ENCODE data around the gene CCDC12. TPM values are rescaled to one million over a fixed set of nuclear protein-coding genes. Genes with fewer than 3 reads are reported as not detected.

Gene CCDC12
- total RNA-seq, 1 donor from 2014 or later: 60.3 TPM

GRCh38 chr3:47008234-47008796 is 31.8 kb upstream of the CCDC12 start:
- no peak for DNase-seq (ENCODE audit: low read depth)
- no peak overlapping the region for H3K4me3 ChIP-seq (ENCODE audit: low read depth, low read length)
- TF ChIP-seq CTCF (conservative IDR thresholded peaks at IDR 0.05; ENCODE audit: low read depth, low read length): no peak

DNA sequence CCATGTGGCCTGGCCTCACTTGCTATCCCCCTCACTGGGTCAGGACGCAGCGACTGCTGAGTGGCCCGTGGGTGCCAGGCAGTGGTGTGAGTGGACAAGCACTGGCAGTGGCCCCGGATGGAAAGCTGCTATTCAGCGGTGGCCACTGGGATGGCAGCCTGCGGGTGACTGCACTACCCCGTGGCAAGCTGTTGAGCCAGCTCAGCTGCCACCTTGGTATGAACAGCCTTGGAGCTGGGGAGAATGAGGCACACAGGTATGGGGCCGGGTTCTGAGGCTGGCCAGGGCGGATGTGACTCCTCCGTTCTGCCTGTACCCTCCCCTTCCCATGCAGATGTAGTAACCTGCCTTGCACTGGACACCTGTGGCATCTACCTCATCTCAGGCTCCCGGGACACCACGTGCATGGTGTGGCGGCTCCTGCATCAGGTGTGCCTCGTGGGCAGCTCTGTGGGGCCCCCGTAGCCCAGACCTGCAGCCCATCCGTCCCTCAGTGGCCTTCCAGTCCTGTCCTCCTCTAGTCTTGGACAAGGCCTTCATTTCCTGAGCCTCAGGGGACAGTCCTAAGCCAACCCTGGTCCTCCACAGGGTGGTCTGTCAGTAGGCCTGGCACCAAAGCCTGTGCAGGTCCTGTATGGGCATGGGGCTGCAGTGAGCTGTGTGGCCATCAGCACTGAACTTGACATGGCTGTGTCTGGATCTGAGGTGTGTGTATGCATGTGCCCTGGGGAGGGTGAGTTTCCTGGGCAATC is 31.1 kb upstream of the CCDC12 start:
- no peak overlapping the region for H3K4me3 ChIP-seq (ENCODE audit: low read depth, low read length)
- DNase-seq (ENCODE audit: low read depth): no peak
- TF ChIP-seq CTCF (conservative IDR thresholded peaks at IDR 0.05; ENCODE audit: low read depth, low read length): no peak

GRCh38 chr3:47007001-47007400 is 30.5 kb upstream of the CCDC12 start:
- no peak for DNase-seq (ENCODE audit: low read depth)

GRCh38 chr3:47006145-47006651 is 29.7 kb upstream of the CCDC12 start:
- no peak overlapping the region for H3K4me3 ChIP-seq (ENCODE audit: low read depth, low read length)
- TF ChIP-seq CTCF (conservative IDR thresholded peaks at IDR 0.05; ENCODE audit: low read depth, low read length): no peak
- no peak for DNase-seq (ENCODE audit: low read depth)

More at GRCh38 chr3:47007001-47007400, 30.5 kb upstream of the CCDC12 start:
- TF ChIP-seq CTCF (conservative IDR thresholded peaks at IDR 0.05; ENCODE audit: low read depth, low read length): no peak
- no peak overlapping the region for H3K4me3 ChIP-seq (ENCODE audit: low read depth, low read length)

DNA sequence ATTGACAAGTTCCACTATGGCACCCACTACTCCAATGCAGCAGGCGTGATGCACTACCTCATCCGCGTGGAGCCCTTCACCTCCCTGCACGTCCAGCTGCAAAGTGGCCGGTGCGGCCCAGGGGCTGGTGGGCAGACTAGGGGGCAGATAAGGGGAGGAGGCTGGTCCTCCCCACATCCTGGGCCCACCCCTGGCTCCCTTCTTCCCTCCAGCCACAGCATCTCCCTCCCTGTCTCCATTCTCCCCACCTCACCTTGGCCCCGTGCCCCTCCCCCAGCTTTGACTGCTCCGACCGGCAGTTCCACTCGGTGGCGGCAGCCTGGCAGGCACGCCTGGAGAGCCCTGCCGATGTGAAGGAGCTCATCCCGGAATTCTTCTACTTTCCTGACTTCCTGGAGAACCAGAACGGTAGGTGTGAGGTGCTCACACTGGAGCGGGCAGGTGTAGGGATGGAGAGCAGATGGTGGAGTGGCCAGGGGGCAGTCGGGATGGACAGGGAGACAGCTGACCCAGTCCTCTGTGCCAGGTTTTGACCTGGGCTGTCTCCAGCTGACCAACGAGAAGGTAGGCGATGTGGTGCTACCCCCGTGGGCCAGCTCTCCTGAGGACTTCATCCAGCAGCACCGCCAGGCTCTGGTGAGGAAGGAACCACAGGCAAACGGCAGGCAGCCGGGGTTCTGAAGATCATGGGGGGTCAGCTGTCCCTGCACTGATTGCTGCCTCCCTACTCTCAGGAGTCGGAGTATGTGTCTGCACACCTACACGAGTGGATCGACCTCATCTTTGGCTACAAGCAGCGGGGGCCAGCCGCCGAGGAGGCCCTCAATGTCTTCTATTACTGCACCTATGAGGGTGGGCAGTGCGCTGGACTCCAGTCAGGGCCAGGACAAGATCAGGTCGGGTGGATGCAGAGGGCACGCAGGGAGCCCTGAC is 28.9 kb upstream of the CCDC12 start:
- no peak for DNase-seq (ENCODE audit: low read depth)
- no peak overlapping the region for H3K4me3 ChIP-seq (ENCODE audit: low read depth, low read length)
- no peak for TF ChIP-seq CTCF (conservative IDR thresholded peaks at IDR 0.05; ENCODE audit: low read depth, low read length)

DNA sequence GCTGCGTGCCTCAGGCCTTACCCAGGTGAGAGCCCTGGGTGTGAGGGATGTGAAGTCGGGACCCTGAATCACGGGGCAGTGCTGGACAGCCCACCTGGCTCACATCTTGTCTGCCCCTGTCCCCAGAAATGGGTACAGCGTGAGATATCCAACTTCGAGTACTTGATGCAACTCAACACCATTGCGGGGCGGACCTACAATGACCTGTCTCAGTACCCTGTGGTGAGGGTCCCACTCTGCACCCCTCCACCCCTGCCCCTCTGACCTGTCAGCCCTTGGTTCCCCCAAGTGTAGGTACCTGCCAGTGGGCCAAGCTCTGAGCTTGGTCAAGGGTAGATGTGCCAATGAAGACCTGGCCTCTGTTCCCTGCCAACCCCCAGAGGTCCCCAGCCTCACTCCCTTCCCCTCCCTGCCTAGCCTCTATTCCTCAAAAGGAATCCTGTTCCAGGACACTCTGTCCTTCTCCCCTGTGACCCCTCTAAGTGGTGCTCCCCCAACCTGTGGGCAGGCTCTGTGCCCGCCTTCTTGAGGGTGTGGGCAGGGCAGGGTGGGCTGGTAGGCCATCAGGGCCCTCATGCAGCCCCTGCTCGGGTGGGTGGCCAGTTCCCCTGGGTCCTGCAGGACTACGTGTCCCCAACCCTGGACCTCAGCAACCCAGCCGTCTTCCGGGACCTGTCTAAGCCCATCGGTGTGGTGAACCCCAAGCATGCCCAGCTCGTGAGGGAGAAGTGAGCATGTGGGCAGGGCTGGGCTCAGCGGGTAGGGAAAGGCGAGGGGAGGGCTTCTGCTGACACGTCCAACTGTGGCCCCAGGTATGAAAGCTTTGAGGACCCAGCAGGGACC is 28.0 kb upstream of the CCDC12 start:
- no peak for DNase-seq (ENCODE audit: low read depth)
- no peak overlapping the region for H3K4me3 ChIP-seq (ENCODE audit: low read depth, low read length)
- TF ChIP-seq CTCF (conservative IDR thresholded peaks at IDR 0.05; ENCODE audit: low read depth, low read length): no peak
